Neural cell (in vitro differentiated cells): ENCODE data around the gene SMAP1. TPM values are rescaled to one million over a fixed set of nuclear protein-coding genes. Genes with fewer than 3 reads are reported as not detected.

Experiments used
- H2AFZ ChIP-seq: fragments of 200-600, 300-800 bp; sonication (generic), shearing (Covaris generic); 2 replicates; pipeline ENCODE4 v1.6.0; 2014; ENCODE audit warnings: low read depth, mild to moderate bottlenecking, antibody characterized with exemption, low read length, moderate library complexity
- H3F3A ChIP-seq: fragments of 200-600 bp; shearing (Covaris generic); 2 replicates; pipeline ENCODE4 v1.6.1; 2016; ENCODE audit warnings: mild to moderate bottlenecking, moderate library complexity, mixed read lengths, antibody characterized with exemption, low read length; ENCODE audit not compliant: insufficient read depth, poor library complexity, severe bottlenecking
- H3K27ac ChIP-seq: fragments of 200-600, 300-800 bp; sonication (generic), shearing (Covaris generic); 2 replicates; pipeline ENCODE4 v1.5.1; 2014; ENCODE audit warnings: mild to moderate bottlenecking, low read length, moderate library complexity
- H3K27me3 ChIP-seq: fragments of 300-800, 200-600 bp; sonication (generic), shearing (Covaris generic); 2 replicates; pipeline ENCODE4 v1.6.0; 2014; ENCODE audit warnings: mild to moderate bottlenecking, low read depth, low read length, moderate library complexity; ENCODE audit not compliant: insufficient read depth
- H3K36me3 ChIP-seq: fragments of 300-800, 200-600 bp; sonication (generic), shearing (Covaris generic); 2 replicates; pipeline ENCODE4 v1.5.1; 2014; ENCODE audit warnings: mild to moderate bottlenecking, antibody characterized with exemption, low read length, moderate library complexity; ENCODE audit not compliant: insufficient read depth
- H3K4me2 ChIP-seq: fragments of 300-800, 200-600 bp; sonication (generic), shearing (Covaris generic); 2 replicates; pipeline ENCODE4 v1.6.0; 2014; ENCODE audit warnings: mild to moderate bottlenecking, low read length
- H3K4me3 ChIP-seq: fragments of 300-800, 200-600 bp; sonication (generic), shearing (Covaris generic); 2 replicates; pipeline ENCODE4 v1.5.1; 2014; ENCODE audit warnings: mild to moderate bottlenecking, low read length, moderate library complexity
- H3K79me2 ChIP-seq: fragments of 200-600 bp; shearing (Covaris generic); replicated peaks from 2 replicates; pipeline ENCODE4 v1.6.0; 2014; ENCODE audit warnings: mild to moderate bottlenecking, low read length, moderate library complexity; ENCODE audit not compliant: insufficient read depth
- H3K9ac ChIP-seq: fragments of 300-800, 200-600 bp; sonication (generic), shearing (Covaris generic); 2 replicates; pipeline ENCODE4 v1.6.1; 2016; ENCODE audit warnings: mild to moderate bottlenecking, low read length, mixed read lengths
- H3K9me2 ChIP-seq: fragments of 200-600 bp; shearing (Covaris generic); 2 replicates; pipeline ENCODE4 v1.6.1; 2016; ENCODE audit warnings: mild to moderate bottlenecking, low read length, mixed read lengths; ENCODE audit not compliant: insufficient read depth
- H3K9me3 ChIP-seq: fragments of 200-600, 300-800 bp; sonication (generic), shearing (Covaris generic); 2 replicates; pipeline ENCODE4 v1.6.1; 2016; ENCODE audit warnings: mild to moderate bottlenecking, mixed run types, low read length, moderate library complexity, mixed read lengths
- H4K20me1 ChIP-seq: fragments of 200-600 bp; shearing (Covaris generic); 2 replicates; pipeline ENCODE4 v1.6.1; 2016; ENCODE audit warnings: mild to moderate bottlenecking, mixed run types; ENCODE audit not compliant: insufficient read depth
- EP300 ChIP-seq: fragments of 450-650 bp; conservative IDR thresholded peaks from 2 replicates; pipeline ENCODE4 v1.6.1; 2014; ENCODE audit warnings: antibody characterized with exemption, mild to moderate bottlenecking, moderate library complexity; ENCODE audit not compliant: poor library complexity, severe bottlenecking
- EZH2 ChIP-seq: fragments of 200-600, 300-800 bp; shearing (Covaris generic), sonication (generic); IDR thresholded peaks from 2 replicates; pipeline ENCODE4 v1.6.1; 2014; ENCODE audit warnings: antibody characterized with exemption, low read length, borderline replicate concordance, mild to moderate bottlenecking; ENCODE audit not compliant: insufficient read depth, poor library complexity, severe bottlenecking
- MXI1 ChIP-seq: fragments of 450-650 bp; conservative IDR thresholded peaks from 2 replicates; pipeline ENCODE4 v1.6.1; 2014; ENCODE audit warnings: antibody characterized with exemption, mild to moderate bottlenecking; ENCODE audit not compliant: poor library complexity, severe bottlenecking
- POLR2AphosphoS5 ChIP-seq: IDR thresholded peaks from 2 replicates; pipeline ENCODE4 v1.6.1; 2012
- RAD21 ChIP-seq: fragments of 450-650 bp; conservative IDR thresholded peaks from 2 replicates; pipeline ENCODE4 v1.6.1; 2014; ENCODE audit warnings: antibody characterized with exemption, mild to moderate bottlenecking, moderate library complexity
- SMC3 ChIP-seq: fragments of 450-650 bp; conservative IDR thresholded peaks from 2 replicates; pipeline ENCODE4 v1.6.1; 2014; ENCODE audit warnings: antibody characterized with exemption, mild to moderate bottlenecking, moderate library complexity; ENCODE audit not compliant: poor library complexity
- TAF1 ChIP-seq: IDR thresholded peaks from 2 replicates; pipeline ENCODE4 v1.6.1; 2012; ENCODE audit warnings: low read depth
- polyA plus RNA-seq: library from polyadenylated mRNA; depleted of rRNA; stranded (reverse); fragments of >200 nt; gene quantifications from 2 replicates; pipeline ENCODE4 v1.2.3, GENCODE V29; 2014
- TF ChIP-seq, protein P1 (sequence below): fragments of 450-650 bp; IDR thresholded peaks from 2 replicates; pipeline ENCODE4 v1.5.1; 2014; ENCODE audit warnings: antibody characterized with exemption, mild to moderate bottlenecking, moderate library complexity; ENCODE audit not compliant: poor library complexity, severe bottlenecking
- TF ChIP-seq, protein P2 (sequence below): IDR thresholded peaks from 2 replicates; pipeline ENCODE4 v1.6.1; 2012; ENCODE audit warnings: borderline replicate concordance

The SMAP1 gene
- polyA plus RNA-seq, 1 donor from 2014 or later = 43.7 TPM

DNA sequence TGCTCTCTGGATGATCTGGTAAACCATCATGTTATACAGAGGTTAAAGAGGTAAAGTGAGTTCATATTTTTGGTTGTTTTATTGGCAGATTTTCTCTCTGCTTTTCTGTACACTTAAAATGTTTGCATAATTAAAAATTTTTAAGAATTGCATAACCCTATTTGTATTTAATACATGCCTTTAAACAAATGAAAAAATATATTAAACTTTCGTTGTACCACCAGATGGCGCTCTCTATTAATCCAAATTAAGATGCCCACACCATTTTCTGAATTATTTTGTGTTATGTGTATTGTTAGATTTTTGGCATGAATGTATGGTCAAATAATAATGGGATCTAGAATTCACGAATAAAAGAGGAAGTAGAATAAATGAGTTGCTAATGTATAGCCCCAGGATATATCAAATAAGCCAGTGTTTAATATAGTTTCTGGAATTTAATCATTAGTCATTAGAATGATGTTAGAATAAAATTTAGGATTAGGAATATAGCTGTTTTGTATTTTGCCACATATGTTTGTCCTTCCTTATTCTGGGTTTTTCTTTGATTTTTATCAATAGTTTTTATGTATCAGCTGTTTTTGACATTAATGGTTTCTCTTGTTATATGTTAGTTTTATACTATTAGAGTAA lies 38.9 kb downstream of the SMAP1 start:
- TF ChIP-seq, protein P1, sequence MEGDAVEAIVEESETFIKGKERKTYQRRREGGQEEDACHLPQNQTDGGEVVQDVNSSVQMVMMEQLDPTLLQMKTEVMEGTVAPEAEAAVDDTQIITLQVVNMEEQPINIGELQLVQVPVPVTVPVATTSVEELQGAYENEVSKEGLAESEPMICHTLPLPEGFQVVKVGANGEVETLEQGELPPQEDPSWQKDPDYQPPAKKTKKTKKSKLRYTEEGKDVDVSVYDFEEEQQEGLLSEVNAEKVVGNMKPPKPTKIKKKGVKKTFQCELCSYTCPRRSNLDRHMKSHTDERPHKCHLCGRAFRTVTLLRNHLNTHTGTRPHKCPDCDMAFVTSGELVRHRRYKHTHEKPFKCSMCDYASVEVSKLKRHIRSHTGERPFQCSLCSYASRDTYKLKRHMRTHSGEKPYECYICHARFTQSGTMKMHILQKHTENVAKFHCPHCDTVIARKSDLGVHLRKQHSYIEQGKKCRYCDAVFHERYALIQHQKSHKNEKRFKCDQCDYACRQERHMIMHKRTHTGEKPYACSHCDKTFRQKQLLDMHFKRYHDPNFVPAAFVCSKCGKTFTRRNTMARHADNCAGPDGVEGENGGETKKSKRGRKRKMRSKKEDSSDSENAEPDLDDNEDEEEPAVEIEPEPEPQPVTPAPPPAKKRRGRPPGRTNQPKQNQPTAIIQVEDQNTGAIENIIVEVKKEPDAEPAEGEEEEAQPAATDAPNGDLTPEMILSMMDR = peak; percentile 76
- no peak for TF ChIP-seq TAF1
- no peak for TF ChIP-seq EP300
- no peak for TF ChIP-seq MXI1
- TF ChIP-seq RAD21 = peak; percentile 74
- TF ChIP-seq, protein P2, sequence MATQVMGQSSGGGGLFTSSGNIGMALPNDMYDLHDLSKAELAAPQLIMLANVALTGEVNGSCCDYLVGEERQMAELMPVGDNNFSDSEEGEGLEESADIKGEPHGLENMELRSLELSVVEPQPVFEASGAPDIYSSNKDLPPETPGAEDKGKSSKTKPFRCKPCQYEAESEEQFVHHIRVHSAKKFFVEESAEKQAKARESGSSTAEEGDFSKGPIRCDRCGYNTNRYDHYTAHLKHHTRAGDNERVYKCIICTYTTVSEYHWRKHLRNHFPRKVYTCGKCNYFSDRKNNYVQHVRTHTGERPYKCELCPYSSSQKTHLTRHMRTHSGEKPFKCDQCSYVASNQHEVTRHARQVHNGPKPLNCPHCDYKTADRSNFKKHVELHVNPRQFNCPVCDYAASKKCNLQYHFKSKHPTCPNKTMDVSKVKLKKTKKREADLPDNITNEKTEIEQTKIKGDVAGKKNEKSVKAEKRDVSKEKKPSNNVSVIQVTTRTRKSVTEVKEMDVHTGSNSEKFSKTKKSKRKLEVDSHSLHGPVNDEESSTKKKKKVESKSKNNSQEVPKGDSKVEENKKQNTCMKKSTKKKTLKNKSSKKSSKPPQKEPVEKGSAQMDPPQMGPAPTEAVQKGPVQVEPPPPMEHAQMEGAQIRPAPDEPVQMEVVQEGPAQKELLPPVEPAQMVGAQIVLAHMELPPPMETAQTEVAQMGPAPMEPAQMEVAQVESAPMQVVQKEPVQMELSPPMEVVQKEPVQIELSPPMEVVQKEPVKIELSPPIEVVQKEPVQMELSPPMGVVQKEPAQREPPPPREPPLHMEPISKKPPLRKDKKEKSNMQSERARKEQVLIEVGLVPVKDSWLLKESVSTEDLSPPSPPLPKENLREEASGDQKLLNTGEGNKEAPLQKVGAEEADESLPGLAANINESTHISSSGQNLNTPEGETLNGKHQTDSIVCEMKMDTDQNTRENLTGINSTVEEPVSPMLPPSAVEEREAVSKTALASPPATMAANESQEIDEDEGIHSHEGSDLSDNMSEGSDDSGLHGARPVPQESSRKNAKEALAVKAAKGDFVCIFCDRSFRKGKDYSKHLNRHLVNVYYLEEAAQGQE = no peak
- TF ChIP-seq POLR2AphosphoS5 = no peak
- peak; percentile 82 for TF ChIP-seq SMC3

GRCh38 chr6:70707893-70708292 lies 40.2 kb downstream of the SMAP1 start:
- Histone ChIP-seq H3K9ac (no peak overlapping the region), H3K27ac (no peak overlapping the region), H3K9me3 (no peaks in the 10 kb centered on the region), H3K36me3 (no peaks in the 10 kb centered on the region), H3F3A (no peaks in the 10 kb centered on the region), H3K79me2 (peaks cover 14% of the 10 kb centered on the region), H2AFZ (no peak overlapping the region), H3K4me2 (no peak overlapping the region), H3K4me3 (no peak overlapping the region), H4K20me1 (no peaks in the 10 kb centered on the region), H3K27me3 (no peaks in the 10 kb centered on the region), H3K9me2 (no peaks in the 10 kb centered on the region)
- TF ChIP-seq POLR2AphosphoS5 (no peak), MXI1 (no peak), EP300 (no peak), SMC3 (no peak), EZH2 (no peak), RAD21 (no peak), TAF1 (no peak)
- TF ChIP-seq, protein P2 = no peak
- TF ChIP-seq, protein P1 = no peak

More for the DNA sequence above, 38.9 kb downstream of the SMAP1 start:
- H3K9me2 ChIP-seq = no peaks in the 10 kb centered on the region
- peaks cover 14% of the 10 kb centered on the region for H3K79me2 ChIP-seq
- H3K4me3 ChIP-seq = no peak overlapping the region
- H3F3A ChIP-seq = no peaks in the 10 kb centered on the region
- no peaks in the 10 kb centered on the region for H3K9me3 ChIP-seq
- no peak overlapping the region for H3K27ac ChIP-seq
- no peak overlapping the region for H2AFZ ChIP-seq
- no peak overlapping the region for H3K9ac ChIP-seq
- H4K20me1 ChIP-seq = no peaks in the 10 kb centered on the region
- no peak overlapping the region for H3K4me2 ChIP-seq
- no peaks in the 10 kb centered on the region for H3K36me3 ChIP-seq
- H3K27me3 ChIP-seq = no peaks in the 10 kb centered on the region
